NCI-H1417 treated with DMSO at 0.1 percent for 48 hours (cell line): ENCODE results near the gene COL23A1.

Source experiments
- DNase-seq: peaks from one replicate; lab custom pipeline; 2025; lab: John Stamatoyannopoulos, UW

COL23A1 gene

DNA sequence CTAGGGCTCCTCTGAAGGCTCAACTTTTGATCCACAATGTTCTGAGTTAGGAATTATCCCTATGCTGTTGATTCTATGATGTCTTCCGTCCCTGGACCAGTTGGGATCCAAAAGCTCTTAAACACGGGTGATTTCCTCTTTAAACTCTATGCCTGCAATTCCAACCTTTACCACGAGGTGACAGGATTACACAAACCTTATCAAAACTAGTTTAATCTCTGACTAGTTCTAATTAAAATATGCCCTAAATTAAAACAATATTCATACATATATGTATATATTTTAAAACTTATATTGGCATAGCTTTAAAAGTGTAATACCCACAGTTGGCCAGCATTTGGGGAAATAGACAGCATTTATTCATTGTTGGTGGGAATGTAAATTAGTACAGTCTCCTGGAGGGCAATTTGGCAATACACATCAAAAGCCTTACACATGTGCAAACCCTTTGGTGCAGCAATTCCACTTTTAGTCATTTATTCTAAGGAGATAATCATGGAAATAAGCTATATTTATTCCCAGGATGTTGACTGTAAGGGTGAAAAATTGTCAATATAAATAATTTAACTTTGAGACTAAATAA, 306.0 kb downstream of the COL23A1 start:
- DNase-seq = no peak

DNA sequence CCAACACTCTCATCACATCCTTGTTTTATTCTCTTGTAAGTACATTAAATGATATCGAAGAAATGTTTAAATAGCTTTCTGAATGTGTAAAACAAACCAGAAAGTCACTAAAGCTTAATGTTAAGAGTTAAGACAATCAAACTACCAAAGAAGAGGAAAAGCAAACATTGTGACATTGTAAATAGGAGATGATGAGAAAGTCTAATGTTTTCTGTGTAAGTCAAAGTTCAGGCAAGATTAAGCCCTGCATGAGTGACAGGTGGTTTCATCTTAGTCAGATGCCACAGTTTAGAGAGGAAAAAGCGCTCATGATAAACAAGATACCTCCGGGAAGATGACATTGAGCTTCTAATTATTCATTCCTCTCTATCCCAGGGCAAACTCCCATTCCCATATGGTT, 306.7 kb downstream of the COL23A1 start:
- DNase-seq = no peak

DNA sequence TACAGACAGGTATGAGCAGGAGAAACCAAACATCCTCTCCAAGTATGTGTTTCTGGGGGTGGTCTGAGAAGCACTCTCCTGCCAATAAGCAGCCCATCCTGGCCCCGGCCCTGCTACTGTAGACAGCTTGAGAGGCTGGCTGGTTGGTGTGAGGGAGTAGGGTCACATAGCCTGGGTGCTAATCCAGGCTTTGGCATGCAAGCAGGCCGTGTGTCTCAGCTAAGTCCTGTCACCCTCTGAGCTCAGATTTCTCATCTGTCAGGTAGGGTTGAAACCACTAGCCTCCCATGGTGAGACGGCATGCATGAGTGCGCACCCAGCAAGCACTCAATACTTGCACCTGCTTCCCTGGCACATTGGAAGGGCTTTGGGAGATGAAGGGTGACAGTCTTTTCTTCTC, 307.8 kb downstream of the COL23A1 start:
- DNase-seq = no peak

DNA sequence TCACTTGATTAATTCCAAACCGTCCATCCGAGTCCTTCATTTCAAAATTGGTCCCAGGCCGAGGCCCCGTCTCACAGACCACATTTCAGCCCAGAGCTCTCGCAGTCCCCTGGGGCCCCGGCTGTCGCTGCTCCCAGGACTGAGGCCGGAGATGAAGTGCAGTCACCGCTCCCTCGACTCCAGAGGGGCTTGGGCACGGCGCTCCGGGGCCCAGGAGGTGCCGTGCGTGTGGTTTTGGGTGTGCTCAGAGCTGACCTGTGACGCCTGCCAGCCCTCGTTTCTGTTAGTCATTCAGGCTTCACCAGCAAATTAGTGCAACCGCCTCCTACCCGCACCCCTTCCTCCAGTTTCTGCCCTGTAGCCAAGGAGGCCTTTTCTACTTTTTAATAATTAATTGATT, 308.9 kb downstream of the COL23A1 start:
- no peak for DNase-seq

DNA sequence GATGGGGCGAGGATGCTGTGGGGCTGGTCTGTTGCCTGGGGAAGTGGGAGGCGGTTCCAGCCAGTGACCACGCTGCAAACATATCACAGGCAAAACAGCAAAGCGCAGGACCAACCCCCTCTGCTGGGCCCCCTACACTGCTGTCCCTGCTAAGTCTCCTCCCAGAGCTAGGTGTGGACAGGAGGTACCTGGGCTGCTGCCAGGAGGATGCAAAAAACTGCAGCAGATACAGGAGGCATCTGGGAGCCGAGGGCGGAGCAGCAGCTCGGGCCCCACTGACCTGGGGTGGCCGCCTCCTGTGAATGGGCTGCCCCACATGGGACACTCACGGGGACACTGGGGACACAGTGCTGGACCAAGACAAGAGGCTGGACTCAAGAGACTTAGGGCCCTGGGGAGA, 309.6 kb downstream of the COL23A1 start:
- no peak for DNase-seq

DNA sequence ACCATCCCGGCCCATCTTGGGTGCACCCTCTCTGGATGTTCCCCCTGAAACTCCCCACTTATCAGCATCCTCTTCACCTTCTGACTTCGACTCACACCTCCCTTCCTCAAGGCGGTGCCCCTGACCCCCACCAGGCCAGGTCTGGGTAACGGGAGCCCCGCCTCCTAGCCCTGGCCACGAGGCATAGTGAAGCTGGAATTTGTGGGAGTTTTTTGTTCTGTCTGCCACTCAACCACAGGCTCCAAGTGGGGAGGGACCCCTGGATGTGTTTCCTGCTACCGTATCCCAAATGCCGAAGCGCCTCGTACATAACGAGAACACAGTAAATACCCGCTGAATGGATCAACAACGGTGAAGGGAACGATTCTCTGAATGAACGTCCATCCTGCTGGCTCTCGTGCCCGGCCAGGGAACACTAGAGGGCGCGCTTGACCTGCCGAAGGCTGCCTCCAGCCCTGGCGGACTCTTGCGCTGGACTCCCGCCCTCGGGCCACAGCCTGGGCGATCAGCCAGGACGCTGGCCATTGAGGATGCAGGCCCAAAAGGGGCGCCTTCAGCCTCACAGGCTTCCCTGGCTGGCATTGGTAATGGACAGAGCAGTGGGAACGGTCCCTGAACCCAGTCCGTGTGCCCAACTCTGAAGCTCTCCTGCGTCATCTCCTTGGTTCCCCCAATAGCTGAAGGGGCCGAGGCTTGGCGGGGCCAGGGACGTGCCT, 310.3 kb downstream of the COL23A1 start:
- no peak for DNase-seq

DNA sequence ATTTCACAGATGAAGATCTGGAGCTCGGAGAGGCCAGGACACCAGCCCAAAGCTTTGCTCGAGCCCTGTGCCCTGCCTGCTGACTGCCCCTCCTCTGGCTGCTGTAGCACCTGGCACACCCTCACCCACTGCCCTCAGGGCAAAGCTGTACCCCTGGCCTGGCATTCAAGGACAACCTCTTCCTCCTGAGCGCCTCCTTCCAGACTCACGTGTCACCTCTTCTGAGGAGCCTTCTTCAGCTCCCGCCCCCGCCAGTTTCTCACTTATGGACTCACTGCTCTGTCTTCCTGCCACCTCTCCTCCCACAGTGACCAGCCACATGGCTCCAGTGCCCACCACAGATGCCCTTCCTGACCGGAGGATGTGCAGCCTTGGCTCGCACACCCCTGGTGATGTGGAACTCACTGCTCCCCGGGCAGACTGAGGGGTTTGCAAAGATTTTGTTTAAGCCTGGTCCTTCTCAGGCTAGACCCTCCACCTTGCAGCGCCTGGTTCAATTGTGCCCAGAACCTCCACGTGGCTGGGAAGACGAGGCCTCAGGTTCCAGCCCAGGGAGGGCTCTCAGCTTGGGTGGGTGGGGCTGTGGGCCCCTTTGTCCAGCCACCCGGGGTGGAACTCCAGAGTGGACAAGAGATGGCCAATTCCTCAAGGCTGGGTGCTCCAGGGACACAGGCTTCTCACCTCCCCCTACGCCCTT, 311.0 kb downstream of the COL23A1 start:
- no peak for DNase-seq

DNA sequence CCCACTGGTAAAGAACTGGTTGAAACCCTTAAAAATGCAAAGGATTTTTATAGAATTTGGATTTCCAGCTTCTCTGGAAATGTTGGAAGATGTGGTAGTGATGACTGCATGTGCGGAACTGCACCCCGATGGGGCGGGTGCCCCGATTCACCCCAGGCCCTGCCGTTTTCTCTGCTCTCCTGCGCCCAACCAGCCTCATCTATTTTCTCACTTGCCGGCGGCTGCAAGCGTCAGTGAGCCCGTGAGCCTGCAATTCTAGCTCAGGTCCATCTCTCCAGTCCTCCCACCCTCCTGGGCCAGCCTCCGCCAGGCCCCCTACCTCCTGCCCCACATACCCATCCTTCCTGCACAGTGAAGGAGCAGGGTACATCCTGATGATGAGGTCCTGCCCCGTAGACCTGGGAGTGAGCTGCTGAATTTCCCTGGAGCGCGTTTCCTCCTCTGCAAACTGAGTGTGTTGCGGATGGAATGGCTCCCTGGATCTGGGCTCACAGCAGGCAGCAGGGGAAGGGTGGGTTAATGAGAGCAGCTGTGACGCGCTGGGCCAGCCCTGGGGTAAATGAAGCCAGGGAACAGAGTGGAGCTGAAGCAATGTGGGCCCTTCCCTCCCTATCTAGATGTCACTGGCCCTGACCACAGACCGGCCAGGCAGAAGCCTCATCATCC, 311.7 kb downstream of the COL23A1 start:
- no peak for DNase-seq

DNA sequence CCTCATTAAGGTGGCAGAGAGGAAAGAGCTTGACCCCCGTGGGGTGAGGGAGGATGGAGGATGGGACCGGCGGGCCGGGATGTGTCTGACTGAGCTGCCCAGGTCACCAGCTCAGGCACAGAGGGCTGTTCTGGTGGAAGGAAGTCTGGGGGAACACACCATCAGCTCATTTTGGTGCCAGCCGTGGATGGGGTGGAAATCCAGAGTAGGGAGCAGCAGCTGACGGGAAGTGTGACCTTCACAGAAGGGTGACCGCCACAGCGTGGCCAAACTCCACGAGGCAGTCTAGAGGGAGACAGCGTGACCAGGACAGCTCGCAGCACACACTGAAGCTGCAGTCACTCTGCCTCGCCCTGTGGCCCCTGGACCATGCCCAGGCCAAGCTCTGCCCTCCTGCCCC, 312.3 kb downstream of the COL23A1 start:
- no peak for DNase-seq

DNA sequence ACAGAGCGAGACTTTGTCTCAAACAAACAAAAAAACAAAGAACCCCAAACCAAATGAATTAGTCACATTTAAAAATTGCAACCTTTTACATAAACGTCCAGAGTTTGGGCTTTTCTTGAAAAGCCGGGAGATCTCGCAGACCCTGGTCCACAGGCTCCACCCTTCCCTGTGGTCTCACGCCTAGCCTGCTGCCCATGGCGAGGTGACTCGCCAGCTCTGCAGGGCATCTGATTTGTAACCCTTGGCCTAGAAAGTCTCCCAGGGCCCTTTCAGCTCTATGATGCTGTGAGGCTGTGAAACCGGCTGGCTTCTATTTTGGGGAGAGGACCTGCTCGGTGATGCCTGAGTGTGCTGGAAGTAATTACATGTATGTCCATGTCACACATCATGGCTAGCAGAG, 312.8 kb downstream of the COL23A1 start:
- no peak for DNase-seq

DNA sequence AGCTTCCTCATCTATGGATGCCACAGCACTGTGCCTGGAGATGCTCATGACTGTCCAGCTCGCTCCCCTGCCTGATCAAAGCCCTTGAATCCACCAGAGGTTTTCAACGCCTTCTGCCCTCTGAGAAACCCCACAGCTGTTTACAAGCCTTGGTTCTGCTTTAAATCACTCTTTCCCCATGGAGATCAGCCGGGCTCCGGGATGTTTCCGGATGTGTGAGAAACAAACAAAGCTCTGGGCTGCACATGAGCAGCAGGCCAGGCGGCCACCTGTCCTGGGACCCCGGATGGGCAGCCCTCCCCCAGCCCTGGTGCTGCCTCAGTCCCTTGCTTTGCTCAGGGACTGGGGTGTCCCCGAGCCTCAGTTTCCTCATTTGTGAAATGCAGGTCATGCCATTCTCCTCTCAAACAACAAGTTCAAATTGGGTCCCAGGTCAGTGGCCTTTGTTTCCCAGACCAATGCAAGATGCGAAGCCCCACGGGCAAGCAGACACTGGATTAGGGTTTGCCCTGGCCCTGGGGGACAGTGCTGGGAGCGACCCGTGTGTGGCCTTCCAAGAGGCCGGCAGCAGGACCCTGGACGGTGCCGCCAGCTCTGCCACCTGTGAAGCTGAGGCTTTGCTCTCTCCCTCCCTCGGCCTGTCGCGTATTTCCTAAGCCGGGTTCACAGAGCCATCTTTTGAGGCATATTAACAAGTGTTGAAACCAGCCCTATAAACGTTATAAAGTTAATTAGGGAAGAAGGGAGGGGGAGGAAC, 315.2 kb downstream of the COL23A1 start:
- no peak for DNase-seq

DNA sequence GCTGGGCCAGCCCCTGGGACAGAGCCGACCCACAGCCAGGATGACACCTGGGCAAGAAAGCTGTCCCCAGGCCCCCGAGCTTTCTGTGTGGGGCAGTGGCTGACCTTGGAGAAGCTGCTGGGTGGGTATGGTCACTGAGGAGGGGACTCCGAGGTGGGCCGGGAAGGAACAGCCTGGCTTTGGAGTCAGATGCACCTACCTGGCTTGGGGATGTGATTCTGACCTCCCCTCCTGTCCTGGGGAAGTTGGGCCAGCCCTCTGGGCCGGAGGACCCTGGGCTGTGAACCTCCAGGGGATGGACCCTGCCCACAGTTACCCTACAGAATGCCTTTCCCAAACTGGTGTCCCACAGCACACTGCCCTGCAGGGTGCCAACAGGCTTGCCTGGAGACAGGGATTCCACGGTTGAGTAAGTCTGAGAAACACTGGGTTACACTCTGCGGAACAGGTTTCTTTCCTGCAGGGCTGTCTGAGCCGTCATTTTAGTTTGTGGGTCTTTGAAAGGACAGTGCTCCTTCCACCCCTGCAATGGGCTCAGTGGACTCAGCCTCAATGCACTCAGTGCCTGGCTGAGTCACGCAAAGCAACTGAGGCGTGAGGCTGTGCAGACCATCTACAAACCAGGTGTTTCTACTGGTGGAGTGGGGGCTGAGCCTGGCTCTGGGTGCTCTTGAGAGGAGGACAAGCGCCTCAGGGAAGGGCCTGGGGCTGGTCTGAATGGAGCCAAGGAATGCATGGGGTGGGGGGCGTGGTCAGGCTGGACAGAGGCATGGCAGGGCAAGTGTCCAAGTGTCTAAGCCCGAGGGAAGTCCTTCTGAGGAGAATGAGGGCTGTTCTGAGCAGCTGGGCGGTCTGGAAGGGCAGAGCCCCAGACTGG, 316.3 kb downstream of the COL23A1 start:
- DNase-seq = no peak

DNA sequence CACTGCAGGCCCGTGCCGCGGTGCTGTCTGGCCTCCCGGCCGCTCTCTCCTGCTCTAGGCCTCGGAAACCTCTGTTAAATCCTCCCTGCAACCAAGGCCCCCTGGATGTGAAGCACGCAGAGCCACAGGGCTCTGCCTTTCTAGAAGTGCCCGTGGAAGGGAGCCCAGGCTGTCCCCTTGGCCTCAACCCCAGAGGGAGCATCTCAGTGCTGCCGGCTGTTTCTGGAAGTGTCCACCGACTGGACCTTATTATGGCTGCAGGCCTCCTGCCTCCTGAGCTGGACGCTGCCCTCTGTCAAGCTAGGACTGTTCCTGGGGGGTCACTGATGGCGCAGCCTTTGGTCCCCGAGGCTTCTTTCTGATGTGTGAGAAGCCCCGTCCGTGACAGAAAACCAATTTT, 317.2 kb downstream of the COL23A1 start:
- no peak for DNase-seq

DNA sequence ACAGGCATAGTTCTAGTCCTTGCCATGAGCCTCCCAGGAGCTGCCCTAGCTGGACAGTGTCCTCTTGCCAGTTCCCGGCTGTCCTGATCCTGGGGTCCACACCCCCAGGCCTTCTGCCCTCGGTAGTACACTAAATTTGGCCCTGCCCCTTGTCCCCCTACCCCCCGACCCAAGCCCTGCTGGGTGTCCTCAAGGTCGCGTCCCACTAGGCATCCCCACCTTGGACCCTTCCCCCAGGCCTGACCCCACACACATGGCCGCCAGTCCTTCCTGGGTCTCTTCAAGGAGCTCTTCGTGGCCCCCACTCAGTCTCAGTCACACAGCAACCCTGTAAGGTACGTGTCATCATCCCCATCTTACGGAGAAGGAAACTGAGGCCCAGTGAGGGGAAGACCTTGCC, 317.6 kb downstream of the COL23A1 start:
- no peak for DNase-seq

DNA sequence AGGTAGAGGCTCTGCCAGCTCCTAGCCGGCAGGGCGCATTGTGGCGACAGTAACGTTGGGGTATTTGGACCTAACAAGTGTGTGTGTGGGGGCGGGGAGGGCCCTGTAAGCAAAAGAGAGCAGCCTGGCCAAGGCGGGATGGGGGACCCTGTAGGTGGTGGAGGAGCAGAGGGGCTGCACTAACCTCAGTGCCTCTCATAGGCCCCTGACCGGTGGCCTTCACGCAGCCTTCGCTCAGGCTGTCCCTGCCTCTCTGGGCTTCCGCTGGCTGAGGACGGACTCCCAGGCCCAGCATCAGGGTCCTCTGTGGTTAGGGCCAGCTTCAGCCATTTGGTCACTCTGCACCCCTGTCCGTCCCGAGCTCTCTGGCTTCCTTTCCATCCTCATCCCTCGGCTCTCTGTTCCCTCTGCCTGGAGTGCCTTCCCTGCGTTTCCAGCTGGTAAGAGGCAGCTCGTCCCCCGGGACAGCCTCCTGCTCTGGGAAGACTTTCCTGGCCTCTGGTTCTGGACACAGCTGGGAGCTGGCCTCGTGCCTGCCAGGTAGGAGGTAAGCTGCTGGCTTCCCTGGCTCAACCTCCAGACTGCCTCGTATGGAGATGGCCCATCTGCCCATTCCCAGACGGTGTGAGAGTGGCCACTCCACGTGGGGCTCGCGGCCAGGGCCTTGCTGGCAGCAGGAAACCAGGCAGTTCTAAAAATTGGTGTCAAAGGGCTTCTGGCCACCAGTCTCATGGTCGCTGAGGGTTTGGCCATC, 318.3 kb downstream of the COL23A1 start:
- DNase-seq = no peak

DNA sequence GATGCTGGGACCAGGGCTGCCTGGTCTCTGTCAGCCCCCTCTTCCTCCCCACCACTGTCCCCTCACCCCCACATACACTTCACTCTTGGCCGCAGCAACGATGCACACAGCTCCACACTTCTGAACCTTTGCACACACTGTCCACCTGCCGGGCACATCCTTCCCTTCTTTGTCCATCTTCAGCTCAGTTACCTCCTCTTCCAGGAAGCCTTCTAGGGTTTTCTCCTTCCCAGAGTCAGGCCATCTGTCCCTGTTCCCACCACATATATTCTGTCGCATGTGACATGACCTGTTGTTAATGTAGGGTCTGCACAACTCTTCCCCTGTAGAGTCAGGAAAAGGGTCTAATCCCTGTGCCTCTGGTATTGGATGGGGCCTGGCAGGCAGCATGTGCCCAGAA, 319.0 kb downstream of the COL23A1 start:
- no peak for DNase-seq

DNA sequence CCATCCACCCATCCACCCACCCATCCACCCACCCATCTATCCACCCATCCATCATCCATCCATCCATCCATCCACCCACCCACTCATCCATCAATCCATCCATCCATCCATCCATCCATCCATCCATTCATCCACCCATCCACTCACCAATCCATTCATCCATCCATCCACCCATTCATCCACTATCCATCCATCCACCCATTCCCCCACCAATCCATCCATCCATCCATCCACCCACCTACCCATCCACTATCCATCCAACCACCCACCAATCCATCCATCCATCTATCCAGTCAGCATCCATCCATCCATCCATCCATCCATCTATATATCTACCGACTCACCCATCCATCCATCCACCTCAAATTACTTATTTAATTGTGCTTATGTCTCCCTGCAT, 320.7 kb downstream of the COL23A1 start:
- no peak for DNase-seq

DNA sequence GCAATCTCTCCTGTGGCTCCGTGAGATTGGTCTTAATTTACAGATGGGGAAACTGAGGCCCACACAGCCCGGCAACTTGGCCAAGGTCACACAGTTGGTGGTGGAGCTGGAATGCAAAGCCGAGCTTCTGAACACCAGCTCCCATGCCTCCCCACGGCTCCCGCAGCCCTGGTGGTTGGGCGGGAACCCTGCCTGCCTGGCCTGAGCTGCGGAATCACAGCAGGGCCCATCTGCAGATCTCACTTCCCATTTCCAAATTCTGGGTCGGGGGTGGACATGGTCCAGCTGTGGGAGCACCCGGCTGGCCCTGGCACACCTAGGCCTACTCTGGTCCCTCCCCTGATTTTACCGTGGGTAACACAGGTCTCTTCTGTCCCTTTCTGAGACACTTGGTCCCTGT, 322.3 kb downstream of the COL23A1 start:
- no peak for DNase-seq

DNA sequence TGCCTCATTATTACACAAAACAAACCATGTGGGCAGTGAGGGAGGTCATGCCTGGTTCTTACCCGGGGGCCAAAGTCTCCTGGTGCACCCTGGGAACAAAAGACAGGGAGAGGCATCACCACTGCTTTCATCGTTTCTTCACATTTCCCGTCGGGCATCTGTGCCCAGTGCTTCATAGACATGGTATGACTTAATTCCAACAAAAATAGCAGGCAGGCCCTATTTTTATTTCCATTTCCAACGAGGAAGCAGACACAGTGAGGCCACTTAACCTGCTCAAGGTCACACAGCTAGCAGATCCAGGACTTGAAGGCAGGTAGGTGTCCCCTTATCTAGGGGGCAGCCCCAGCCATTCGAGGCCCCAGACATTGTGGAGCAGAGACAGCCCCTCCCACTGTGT, 322.9 kb downstream of the COL23A1 start:
- DNase-seq = no peak

DNA sequence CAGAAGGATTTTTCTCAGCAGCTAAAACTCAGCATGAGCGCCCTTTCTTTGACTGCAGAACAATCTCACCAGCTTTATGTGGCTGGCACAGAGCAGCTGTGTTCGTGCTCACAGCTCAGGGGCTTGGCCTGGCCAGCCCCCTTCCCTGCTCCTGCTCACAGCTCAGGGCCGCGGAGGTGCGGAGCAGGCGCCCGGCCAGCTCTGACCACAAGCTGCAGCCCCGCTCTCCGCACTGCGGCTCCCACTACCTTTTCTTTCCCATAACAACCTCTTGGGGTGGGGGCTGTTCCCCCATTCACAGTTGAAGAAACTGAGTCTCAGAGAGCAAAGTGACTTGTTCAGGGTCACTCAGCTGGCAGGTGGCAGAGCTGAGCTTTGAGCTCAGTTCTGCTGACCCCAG, 323.6 kb downstream of the COL23A1 start:
- DNase-seq = no peak

DNA sequence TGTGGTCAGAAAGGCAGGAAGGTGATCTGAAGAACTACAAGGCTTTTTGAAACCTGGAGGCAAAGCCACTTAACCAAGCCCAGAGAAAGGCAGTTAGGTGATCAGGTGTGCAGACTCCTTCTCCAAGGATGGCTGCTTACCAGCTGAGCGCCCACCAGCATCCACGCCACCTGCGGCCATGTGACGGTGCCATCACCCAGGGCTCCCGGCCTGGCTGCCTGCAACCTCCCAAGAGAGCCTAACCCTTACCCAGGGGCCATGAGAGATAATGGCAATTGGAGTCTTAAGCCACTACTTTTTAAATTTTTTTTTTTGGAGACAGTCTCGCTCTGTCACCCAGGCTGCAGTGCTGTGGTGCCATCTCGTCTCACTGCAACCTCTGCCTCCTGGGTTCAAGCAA, 324.4 kb downstream of the COL23A1 start:
- no peak for DNase-seq
